Fibroblast of the aortic adventitia (primary cell): ENCODE results near the gene NFATC1. TPM values are rescaled to one million over a fixed set of nuclear protein-coding genes. Genes with fewer than 3 reads are reported as not detected.

Source experiments
- DNase-seq: peaks from one replicate; pipeline ENCODE4 v3.0.0-alpha.2; 2010; ENCODE audit warnings: low read depth
- H3K4me3 ChIP-seq: 2 replicates; pipeline ENCODE4 v1.5.1; 2011; ENCODE audit warnings: low read depth, mild to moderate bottlenecking, control low read depth, low read length, moderate library complexity
- total RNA-seq: library from RNA; depleted of rRNA; stranded (reverse); fragments of >200 nt; gene quantifications from 2 replicates; pipeline ENCODE4 v1.2.3, GENCODE V29; 2012; ENCODE audit warnings: low replicate concordance
- TF ChIP-seq, protein P1 (sequence below): IDR thresholded peaks from 2 replicates; pipeline ENCODE4 v1.5.1; 2011; ENCODE audit warnings: mild to moderate bottlenecking, low read length, control low read depth, inconsistent platforms; ENCODE audit not compliant: insufficient read depth

Gene NFATC1
- total RNA-seq, 1 donor, result 3.0 TPM

DNA sequence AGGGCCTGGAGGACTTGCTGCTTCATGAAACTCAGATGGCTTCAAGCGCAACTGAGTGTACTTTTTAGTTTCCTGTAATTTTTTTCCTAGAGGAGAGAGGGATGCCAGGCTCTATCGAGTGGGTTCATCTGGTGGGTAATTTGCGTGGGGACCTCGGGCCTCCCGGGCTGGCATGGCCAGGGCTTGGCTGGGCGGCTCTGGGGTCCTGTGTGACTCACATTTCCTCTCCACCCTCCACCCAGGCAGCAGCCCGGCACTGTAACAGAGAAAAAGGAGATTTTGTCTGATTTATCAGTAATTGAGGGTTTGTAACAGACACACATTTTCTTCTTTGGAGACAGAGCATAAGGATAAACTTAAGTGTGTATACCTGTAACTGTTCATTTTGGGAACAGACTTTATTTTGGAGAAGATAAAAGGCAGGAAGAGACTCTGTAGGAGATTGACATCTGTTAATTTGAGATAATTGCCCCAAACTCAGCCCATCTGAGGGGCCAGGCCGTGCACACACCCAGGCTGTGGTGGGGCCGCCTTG, 64.3 kb downstream of the NFATC1 start:
- H3K4me3 ChIP-seq, result no peak overlapping the region
- TF ChIP-seq, protein P1, sequence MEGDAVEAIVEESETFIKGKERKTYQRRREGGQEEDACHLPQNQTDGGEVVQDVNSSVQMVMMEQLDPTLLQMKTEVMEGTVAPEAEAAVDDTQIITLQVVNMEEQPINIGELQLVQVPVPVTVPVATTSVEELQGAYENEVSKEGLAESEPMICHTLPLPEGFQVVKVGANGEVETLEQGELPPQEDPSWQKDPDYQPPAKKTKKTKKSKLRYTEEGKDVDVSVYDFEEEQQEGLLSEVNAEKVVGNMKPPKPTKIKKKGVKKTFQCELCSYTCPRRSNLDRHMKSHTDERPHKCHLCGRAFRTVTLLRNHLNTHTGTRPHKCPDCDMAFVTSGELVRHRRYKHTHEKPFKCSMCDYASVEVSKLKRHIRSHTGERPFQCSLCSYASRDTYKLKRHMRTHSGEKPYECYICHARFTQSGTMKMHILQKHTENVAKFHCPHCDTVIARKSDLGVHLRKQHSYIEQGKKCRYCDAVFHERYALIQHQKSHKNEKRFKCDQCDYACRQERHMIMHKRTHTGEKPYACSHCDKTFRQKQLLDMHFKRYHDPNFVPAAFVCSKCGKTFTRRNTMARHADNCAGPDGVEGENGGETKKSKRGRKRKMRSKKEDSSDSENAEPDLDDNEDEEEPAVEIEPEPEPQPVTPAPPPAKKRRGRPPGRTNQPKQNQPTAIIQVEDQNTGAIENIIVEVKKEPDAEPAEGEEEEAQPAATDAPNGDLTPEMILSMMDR, result no peak
- no peak for DNase-seq

DNA sequence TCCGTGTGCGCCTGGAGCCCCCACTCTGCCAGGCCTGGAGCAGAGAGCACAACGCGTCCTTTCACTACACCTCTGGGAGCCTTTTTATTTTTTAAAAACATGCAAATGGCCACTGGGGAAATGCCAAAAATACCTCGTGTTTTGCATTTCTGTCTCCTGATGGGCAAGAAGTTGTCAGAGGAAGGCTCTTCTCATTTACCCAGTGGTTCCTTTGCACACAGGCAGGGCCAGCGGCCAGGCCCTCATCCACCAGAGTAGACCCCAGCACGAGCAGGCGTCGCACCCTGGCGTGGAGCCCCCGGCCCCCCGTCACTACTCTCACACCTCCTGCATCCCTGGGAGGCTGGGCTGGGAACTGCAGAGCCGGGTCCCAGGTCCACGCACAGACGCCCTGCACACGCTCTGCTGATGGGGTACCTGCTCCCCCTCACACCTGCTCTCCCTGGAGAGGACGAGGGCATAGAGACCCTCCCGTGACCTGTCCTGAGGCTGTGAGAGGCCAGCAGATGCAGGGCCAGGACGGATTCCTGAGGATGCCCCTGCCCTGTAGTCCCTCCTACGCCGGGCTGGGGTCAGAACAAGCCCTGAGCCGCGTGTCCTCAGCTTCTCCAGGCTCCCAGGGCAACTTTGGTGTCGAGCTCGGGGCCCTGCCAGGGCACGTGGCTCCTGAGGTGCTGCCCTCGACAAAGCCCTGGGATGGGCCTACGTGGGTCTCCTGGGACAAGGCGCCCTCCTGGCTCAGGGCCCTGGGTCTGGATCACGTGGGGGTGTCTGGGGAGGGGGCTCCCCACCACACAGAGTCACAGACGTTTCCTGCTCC, 65.0 kb downstream of the NFATC1 start:
- TF ChIP-seq, protein P1, result no peak
- no peak overlapping the region for H3K4me3 ChIP-seq
- no peak for DNase-seq

DNA sequence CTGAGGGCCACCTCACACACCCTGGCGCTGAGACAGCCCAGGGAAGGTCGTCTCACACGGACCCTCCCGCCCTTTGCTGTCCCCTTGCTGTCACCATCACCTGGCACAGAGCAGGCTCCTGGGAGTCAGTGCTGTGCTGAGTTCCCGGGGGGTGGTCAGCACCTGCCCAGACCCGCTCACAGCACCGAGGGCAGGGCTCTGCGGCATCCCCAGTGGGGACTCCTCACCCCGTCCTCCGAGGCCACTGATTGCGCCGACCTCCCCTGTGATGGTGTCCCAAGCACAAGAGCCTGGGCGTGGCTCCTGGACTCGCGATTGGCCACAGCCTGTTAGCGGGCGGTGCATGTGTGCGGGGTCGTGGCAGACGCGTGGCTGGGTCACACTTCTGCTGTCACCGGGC, 65.9 kb downstream of the NFATC1 start:
- TF ChIP-seq, protein P1, result no peak
- DNase-seq, result no peak
- H3K4me3 ChIP-seq, result no peak overlapping the region

DNA sequence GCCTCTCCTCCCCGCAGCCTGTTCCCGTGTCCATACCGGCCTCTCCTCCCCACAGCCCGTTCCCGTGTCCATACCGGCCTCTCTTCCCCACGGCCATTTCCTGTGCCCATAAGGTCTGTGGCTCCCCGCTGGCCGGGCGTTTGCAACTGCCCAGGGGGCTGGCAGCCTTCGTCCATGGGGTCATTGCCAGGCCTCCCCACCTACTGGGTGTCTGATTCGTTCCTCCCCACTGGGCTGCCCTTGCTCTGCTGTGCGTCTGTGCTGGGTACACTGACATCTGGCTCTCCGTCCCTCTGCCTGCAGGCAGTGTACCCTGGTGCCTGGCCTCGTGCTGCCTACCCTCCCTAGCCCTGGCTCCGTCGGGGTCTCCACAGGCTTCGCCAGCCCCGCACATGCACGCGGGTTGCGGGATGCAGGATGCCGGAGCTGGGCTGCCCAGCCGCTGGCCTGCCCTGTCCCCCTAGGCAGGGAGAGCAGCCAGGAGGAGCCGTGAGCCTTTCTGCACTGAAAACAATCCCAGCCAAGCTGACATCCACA, 67.8 kb downstream of the NFATC1 start:
- TF ChIP-seq, protein P1, result no peak
- no peak overlapping the region for H3K4me3 ChIP-seq
- no peak for DNase-seq

DNA sequence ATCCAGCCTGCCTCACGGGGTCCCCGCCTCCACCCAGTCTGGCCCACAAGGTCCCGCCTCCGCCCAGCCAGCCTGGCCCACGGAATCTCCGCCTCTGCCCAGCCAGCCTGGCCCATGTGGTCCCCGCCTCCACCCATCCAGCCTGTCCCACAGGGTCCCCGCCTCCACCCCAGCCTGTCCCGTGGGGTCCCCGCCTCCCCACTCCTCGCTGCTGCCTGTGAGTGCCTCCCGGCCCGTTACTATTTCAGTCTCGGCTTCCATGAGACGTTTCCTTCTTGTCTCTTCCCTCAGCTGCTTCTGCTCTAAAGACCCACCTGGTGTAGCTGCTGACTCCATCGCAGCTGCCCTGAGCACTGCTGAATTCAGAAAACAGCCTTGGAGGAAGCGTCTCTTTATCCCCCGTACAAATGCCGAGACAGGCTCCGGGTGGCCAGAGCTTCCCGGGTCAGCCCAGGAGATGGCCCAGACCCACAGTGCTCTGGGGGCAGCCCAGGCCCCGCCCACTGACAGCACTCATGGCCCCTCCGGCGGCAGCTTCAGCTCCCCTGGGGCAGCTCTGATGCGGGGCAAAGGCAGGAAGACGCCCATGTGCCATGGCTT, 69.8 kb downstream of the NFATC1 start:
- TF ChIP-seq, protein P1, result no peak
- no peak overlapping the region for H3K4me3 ChIP-seq

DNA sequence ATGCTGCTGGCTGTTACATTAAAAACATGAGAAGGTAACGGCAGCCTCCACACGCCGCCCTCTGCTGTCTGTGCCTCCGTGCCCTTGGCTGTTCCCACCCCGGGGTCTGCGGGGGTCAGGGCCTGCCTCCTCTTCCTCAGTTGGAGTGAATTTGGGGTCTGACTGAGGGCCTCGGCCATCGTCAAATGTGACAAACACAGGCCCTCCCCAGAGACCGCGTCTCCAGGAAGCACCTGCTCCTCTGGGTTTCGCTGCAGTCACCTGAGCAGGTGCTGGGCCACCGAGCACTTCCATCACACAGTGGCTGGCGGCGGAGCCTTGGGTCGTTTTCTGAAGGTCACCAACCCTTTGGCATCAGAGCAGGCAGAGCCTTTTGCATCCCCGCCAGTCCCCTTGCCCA, 70.9 kb downstream of the NFATC1 start:
- DNase-seq, result no peak
- no peak overlapping the region for H3K4me3 ChIP-seq
- TF ChIP-seq, protein P1, result no peak

More for the DNA sequence above, 69.8 kb downstream of the NFATC1 start:
- no peak for DNase-seq
